RWPE2 (cell line): ENCODE results near the gene KSR2.

Experiments used
- ATAC-seq: fragments of 200-7000 bp; cut with Tn5 transposase; 3 replicates; pipeline ENCODE4 v1.9.1; 2021; ENCODE audit warnings: low read depth
- DNase-seq: peaks from one replicate; pipeline ENCODE4 v3.0.0-alpha.2; 2020; ENCODE audit warnings: low spot score
- H3K27ac ChIP-seq: fragments of 450-650 bp; 2 replicates; pipeline ENCODE4 v1.5.1; 2017; ENCODE audit warnings: mild to moderate bottlenecking; ENCODE audit not compliant: poor library complexity, severe bottlenecking
- H3K27me3 ChIP-seq: fragments of 250-450 bp; sonication (Bioruptor Pico); 2 replicates; pipeline ENCODE4 v1.5.1; 2021; ENCODE audit warnings: mild to moderate bottlenecking, moderate library complexity; ENCODE audit not compliant: insufficient read depth, poor library complexity, severe bottlenecking
- H3K36me3 ChIP-seq: fragments of 250-450 bp; sonication (Bioruptor Pico); 2 replicates; pipeline ENCODE4 v1.5.1; 2020; ENCODE audit warnings: low read depth, mild to moderate bottlenecking, moderate library complexity
- H3K4me1 ChIP-seq: fragments of 250-450 bp; sonication (Bioruptor Pico); 2 replicates; pipeline ENCODE4 v1.5.1; 2021; ENCODE audit warnings: mild to moderate bottlenecking, moderate library complexity; ENCODE audit not compliant: insufficient read depth, poor library complexity, severe bottlenecking
- H3K4me3 ChIP-seq: fragments of 250-450 bp; sonication (Bioruptor Pico); 2 replicates; pipeline ENCODE4 v1.5.1; 2021; ENCODE audit warnings: mild to moderate bottlenecking, moderate library complexity; ENCODE audit not compliant: severe bottlenecking
- H3K9me3 ChIP-seq: fragments of 250-450 bp; sonication (Bioruptor Pico); 2 replicates; pipeline ENCODE4 v1.5.1; 2021; ENCODE audit warnings: mild to moderate bottlenecking, moderate library complexity; ENCODE audit not compliant: severe bottlenecking
- TF ChIP-seq, protein P1 (sequence below): fragments of 450-650 bp; IDR thresholded peaks from one replicate; pipeline ENCODE4 v1.5.1; 2017; ENCODE audit warnings: mild to moderate bottlenecking, moderate library complexity; ENCODE audit not compliant: poor library complexity, severe bottlenecking

Gene KSR2

DNA sequence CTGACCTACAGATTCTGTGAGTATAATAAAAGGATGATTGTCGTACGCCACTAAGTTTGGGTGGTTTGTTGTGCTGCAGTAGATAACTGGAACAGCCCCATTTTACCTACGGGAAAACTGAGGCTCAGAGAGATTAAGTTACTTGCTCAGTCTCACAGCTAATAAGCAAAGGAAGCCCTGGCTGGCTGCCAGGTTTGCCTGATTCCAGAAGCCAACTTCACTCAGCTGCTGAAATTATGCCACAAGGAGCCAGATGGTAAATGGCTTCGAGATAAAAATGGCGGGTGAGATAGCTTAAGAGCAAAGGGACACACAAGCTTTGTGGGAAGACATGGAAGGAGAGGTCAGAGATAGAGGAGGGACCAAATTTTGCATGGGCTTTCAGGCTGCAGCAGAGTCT, 415.8 kb downstream of the KSR2 start:
- H3K4me3 ChIP-seq, result no peak overlapping the region
- ATAC-seq, result no peak
- H3K27me3 ChIP-seq, result no peaks in the 10 kb centered on the region
- no peaks in the 10 kb centered on the region for H3K9me3 ChIP-seq
- H3K4me1 ChIP-seq, result no peaks in the 10 kb centered on the region
- H3K27ac ChIP-seq, result no peak overlapping the region
- DNase-seq, result no peak
- no peaks in the 10 kb centered on the region for H3K36me3 ChIP-seq
- TF ChIP-seq, protein P1, sequence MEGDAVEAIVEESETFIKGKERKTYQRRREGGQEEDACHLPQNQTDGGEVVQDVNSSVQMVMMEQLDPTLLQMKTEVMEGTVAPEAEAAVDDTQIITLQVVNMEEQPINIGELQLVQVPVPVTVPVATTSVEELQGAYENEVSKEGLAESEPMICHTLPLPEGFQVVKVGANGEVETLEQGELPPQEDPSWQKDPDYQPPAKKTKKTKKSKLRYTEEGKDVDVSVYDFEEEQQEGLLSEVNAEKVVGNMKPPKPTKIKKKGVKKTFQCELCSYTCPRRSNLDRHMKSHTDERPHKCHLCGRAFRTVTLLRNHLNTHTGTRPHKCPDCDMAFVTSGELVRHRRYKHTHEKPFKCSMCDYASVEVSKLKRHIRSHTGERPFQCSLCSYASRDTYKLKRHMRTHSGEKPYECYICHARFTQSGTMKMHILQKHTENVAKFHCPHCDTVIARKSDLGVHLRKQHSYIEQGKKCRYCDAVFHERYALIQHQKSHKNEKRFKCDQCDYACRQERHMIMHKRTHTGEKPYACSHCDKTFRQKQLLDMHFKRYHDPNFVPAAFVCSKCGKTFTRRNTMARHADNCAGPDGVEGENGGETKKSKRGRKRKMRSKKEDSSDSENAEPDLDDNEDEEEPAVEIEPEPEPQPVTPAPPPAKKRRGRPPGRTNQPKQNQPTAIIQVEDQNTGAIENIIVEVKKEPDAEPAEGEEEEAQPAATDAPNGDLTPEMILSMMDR, result no peak

DNA sequence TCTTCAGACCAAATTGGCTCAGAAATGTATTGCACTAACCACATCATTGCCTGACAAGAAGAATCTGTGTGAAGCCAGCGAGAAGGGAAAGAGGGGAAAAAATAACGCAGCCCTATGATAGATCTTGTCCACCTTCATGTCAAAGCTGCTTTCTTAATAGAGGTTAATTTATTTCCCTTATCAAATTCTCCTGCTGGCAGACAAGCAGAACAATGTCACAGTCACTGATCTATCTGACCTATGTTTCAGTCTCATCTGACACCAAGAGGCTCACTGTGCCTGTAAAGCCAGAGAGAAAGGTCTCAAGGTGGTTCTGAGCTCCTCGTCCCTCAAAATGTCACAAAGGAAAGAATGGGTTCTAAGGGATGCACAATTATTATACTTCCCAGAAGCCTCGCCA, 417.1 kb downstream of the KSR2 start:
- ATAC-seq (no peak), DNase-seq (no peak)
- H3K27me3 ChIP-seq, result no peaks in the 10 kb centered on the region
- TF ChIP-seq, protein P1, result no peak
- H3K9me3 ChIP-seq, result no peaks in the 10 kb centered on the region
- no peaks in the 10 kb centered on the region for H3K4me1 ChIP-seq
- H3K4me3 ChIP-seq, result no peak overlapping the region
- H3K27ac ChIP-seq, result no peak overlapping the region
- no peaks in the 10 kb centered on the region for H3K36me3 ChIP-seq

DNA sequence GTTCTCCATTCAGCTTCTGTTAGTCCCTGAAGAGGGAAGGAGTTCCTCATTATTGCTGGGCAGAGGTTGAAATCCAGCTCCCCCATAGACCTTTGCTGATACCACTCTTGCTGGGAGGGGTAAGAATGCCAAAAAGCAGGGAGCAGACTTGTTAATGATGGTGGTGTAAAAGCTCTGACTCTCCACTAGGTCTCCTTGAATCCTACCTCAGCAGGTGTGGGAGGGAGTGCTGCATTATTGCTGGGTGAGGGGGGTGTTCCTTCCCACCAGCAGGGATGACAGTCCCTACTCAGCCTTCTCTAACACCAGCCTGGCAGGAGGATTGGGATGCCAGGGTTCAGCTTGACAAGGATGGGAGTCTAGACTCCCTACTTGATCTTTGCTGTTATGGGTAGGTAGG, 421.6 kb downstream of the KSR2 start:
- no peak overlapping the region for H3K27ac ChIP-seq
- H3K27me3 ChIP-seq, result no peaks in the 10 kb centered on the region
- H3K4me1 ChIP-seq, result no peaks in the 10 kb centered on the region
- TF ChIP-seq, protein P1, result no peak
- H3K36me3 ChIP-seq, result no peaks in the 10 kb centered on the region
- H3K4me3 ChIP-seq, result no peak overlapping the region
- no peak for DNase-seq
- H3K9me3 ChIP-seq, result no peaks in the 10 kb centered on the region
- ATAC-seq, result no peak

DNA sequence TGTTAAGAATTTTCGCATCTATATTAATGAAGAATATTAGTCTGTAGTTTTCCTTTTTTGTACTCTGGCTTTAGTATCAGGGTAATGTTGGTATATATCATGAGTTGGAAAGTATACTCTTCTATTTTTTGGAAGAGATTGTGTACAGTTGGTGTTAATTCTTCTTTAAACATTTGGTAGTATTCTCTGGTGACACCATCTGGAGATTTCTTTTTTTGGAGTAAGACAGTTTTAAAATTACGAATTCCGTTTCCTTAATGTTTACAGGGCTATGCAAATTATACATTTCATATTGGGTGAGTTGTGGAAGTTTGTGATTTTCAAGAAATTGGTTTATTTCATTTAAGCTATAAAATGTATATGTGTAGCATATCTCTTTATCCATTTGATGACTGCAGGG, 423.6 kb downstream of the KSR2 start:
- Histone ChIP-seq H3K4me3 (no peak overlapping the region), H3K27me3 (no peaks in the 10 kb centered on the region), H3K9me3 (no peaks in the 10 kb centered on the region), H3K4me1 (no peaks in the 10 kb centered on the region), H3K27ac (no peak overlapping the region), H3K36me3 (no peaks in the 10 kb centered on the region)
- ATAC-seq, result no peak
- TF ChIP-seq, protein P1, result no peak
- DNase-seq, result no peak

DNA sequence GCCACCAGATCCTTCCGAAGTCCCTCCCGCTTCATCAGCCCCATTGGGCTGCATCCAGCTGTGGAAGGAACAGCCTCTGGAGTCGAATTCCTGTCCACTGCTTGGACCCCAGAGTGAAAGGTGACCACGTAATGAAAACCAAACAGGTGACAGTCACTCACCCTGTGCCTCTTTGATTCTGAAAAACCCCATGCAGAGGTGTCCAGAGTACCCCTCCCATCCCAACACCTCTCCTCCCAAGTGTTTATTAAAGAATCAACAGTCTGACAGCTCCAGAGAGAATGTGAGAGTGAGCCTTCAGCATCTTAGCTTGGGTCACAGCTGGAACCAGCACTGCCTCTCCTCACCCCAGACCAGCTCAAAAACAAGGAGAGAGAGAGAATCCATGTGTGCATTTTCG, 428.8 kb downstream of the KSR2 start:
- no peaks in the 10 kb centered on the region for H3K4me1 ChIP-seq
- H3K36me3 ChIP-seq, result no peaks in the 10 kb centered on the region
- DNase-seq (no peak), ATAC-seq (no peak)
- no peaks in the 10 kb centered on the region for H3K9me3 ChIP-seq
- no peak overlapping the region for H3K27ac ChIP-seq
- no peak overlapping the region for H3K4me3 ChIP-seq
- TF ChIP-seq, protein P1, result no peak
- H3K27me3 ChIP-seq, result no peaks in the 10 kb centered on the region
